ENCODE data around the gene CLNS1A. TPM values are rescaled to one million over a fixed set of nuclear protein-coding genes. Genes with fewer than 3 reads are reported as not detected.

The CLNS1A gene
- total and polyA plus RNA-seq, 8 donors, result 31.1 to 65.8 (median 52.0) TPM

DNA sequence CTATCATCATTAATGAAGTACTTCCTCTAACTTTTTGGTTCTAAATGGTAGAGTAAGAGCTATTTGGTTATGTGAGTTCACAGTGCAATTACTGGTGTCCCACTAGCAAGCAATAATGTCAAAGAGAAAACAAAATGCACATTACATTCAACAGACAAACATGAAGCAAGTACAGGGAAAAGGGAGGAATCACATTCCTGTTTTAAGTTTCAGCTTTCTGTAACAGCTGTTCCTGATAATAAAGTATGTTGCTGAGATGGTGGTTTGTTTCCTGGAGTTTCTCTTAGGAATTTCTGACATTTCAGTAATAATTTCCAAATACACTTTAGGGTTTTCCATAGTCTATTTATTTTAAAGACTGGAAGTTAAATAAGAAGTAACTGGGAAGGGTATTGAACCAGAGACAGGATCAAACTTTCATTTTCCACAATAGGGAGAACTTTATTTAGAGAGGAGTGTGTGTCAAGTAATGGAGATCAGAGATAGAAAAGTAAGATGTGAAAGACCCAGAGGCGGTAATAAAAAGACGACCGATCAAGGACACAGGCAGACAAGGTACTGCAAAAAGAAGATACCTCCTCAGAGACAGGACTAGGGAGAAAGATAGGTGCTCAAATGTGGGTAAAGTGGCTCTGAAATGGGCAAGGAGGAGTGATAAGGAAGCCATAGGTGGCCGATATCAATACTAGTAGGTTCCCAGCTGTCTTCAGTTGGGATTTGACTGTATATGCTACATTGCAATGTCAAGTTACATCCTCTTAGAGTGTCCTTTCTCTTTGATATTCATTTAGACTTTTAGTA lies 20.8 kb upstream of the CLNS1A start:
- intact Hi-C loops (cut with DNase I), result no loop called here
- FAIRE-seq (no peak), ATAC-seq (no peak), DNase-seq (no peak)
- Histone ChIP-seq H3K9me3 (no peaks in the 10 kb centered on the region), H3K27me3 (no peaks in the 10 kb centered on the region), H3K4me3 (no peak overlapping the region), H3K36me3 (no peaks in the 10 kb centered on the region), H3K4me1 (no peaks in the 10 kb centered on the region), H3K27ac (no peak overlapping the region)
- 72 to 75% methylated on average over 4 of the region's 4 CpGs for WGBS, 2 donors
- no peak for TF ChIP-seq CTCF (IDR thresholded peaks at IDR 0.05)

GRCh38 chr11:77656362-77656761 lies 18.8 kb upstream of the CLNS1A start:
- DNase-seq, result no peak
- Histone ChIP-seq H3K4me1 (no peaks in the 10 kb centered on the region), H3K27ac (no peak overlapping the region), H3K4me3 (no peak overlapping the region), H3K27me3 (no peaks in the 10 kb centered on the region), H3K9me3 (no peaks in the 10 kb centered on the region), H3K36me3 (no peaks in the 10 kb centered on the region)
- WGBS, 2 donors, result 78 to 85% methylated on average over 7 of the region's 7 CpGs
- intact Hi-C loops (cut with DNase I), result no loop called here
- ATAC-seq, result no peak
- TF ChIP-seq CTCF (IDR thresholded peaks at IDR 0.05), result no peak
- no peak for FAIRE-seq

DNA sequence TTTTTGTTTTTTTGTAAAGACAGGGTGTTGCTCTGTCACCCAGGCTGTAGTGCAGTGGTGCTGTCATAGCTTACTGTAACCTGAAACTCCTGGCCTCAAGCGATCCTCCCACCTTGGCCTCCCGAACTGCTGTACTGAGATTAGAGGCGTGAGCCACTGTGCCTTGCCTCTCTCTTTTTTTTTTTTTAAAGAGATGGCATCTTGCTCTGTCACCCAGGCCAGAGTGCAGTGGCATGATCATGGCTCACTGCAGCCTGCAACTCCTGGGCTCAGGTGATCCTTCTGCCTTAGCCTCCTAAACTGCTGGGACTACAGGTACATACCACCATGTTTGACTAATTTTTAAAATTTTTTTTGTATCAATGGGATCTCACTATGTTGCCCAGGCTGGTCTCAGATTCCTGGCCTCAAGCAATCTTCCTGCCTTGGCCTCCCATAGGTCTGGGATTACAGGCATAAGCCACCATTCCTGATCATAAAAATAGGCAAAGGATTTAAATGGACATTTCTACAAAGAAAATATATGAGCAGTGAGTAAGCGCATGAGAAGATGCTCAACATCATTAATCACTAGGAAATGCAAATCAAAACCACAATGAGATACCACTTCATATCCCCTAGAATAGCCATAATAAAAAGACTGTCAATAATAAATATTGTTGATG lies 17.3 kb upstream of the CLNS1A start:
- ATAC-seq (no peak), FAIRE-seq (no peak), DNase-seq (no peak)
- Histone ChIP-seq H3K4me1 (no peaks in the 10 kb centered on the region), H3K27ac (no peak overlapping the region), H3K27me3 (no peaks in the 10 kb centered on the region), H3K9me3 (no peaks in the 10 kb centered on the region), H3K36me3 (no peaks in the 10 kb centered on the region), H3K4me3 (no peak overlapping the region)
- no peak for TF ChIP-seq CTCF (IDR thresholded peaks at IDR 0.05)
- intact Hi-C loops (cut with DNase I), result no loop called here
- 88 to 89% methylated on average over 4 of the region's 4 CpGs for WGBS, 2 donors

- TF ChIP-seq CTCF (IDR thresholded peaks at IDR 0.05), result no peak
- intact Hi-C loops (cut with DNase I), result no loop called here
- WGBS, 2 donors, result 56 to 58% methylated on average over 3 of the region's 3 CpGs
- Histone ChIP-seq H3K27ac (no peak overlapping the region), H3K36me3 (no peaks in the 10 kb centered on the region), H3K4me1 (no peaks in the 10 kb centered on the region), H3K27me3 (no peaks in the 10 kb centered on the region), H3K9me3 (no peaks in the 10 kb centered on the region), H3K4me3 (no peak overlapping the region)
- DNase-seq (no peak), ATAC-seq (no peak), FAIRE-seq (no peak)
Measured at GRCh38 chr11:77650123-77650522, 12.5 kb upstream of the CLNS1A start.

Measured in pancreas (tissue), 10 donors.